GM18858 (cell line): ENCODE data around the gene IMPA2.
"Not testable (repeated sequence)": the region's sequence is repeated elsewhere in the genome, so short reads cannot be mapped to it uniquely, and the experiment has no call there.

Experiments used
- ATAC-seq: cut with Tn5 transposase; IDR thresholded peaks from one replicate; pipeline ENCODE4 v1.9.1; 2021; ENCODE audit not compliant: unreplicated experiment

IMPA2 gene

DNA sequence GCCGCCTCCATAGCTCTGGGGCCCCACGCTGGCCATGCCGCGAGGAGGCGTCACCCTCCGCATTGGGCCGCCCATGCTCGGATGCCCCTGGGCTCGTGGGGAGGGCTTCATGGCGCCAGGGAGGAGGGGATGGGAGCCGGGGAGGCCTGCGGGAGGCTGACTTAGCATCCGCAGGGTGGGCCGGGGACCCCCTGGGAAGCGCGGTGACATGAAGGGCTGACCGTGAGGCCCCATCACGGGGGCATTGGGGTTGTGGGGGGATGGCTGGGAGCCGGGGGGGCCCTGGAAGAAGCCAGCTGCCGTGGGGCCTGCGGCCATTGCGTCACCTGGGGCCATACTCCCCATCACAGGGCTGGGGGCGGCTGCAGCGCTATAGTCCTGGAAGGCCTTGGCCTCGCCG, 86.4 kb downstream of the IMPA2 start:
- no peak for ATAC-seq

GRCh38 chr18:12068316-12068949, 87.1 kb downstream of the IMPA2 start:
- not testable (repeated sequence) for ATAC-seq

- no peak for ATAC-seq
These were observed 87.6 kb downstream of the IMPA2 start for GRCh38 chr18:12068950-12069320.

- ATAC-seq, result not testable (repeated sequence)
These were observed 89.8 kb downstream of the IMPA2 start for GRCh38 chr18:12071066-12071465.

GRCh38 chr18:12072996-12073395, 91.7 kb downstream of the IMPA2 start:
- no peak for ATAC-seq

DNA sequence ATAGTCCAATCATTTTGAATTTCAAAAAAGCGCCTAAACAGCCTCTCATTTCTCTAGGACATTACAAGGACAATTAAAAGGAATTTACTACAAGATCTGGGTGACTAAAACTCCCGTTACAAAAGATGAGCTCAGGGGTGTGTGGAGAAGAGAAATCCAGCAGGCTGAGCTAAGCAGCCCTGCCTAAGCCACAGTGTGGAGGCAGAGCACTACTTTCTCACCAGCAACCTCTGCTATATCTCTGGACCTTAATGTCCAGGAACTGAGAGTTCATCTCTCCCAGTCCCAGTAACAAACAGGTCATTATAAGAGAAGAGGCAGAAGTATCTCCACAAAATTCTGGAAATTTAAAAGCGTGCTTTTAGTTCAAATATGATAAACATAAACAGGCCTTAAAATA, 93.4 kb downstream of the IMPA2 start:
- no peak for ATAC-seq

- ATAC-seq, result no peak
These were observed 95.3 kb downstream of the IMPA2 start for GRCh38 chr18:12076424-12077140.

DNA sequence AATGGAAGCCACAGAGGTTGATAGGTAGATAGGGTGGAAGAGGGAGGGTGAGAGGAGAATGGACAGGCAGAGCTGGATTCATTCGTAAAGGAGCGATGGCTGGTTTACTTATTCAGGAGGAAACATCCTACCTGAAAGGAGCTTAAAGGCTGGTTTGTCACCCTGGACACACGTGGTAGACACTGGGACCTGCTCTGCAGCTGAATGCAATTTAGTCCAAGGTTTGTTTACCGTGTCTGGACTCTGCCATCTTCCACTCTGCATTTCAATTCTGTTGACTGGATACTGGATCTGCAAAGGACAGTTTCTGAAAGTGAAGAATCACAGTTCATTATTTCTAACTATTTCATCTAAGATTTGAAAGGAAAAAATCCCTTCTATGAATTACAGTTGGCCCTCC, 96.7 kb downstream of the IMPA2 start:
- ATAC-seq, result not testable (repeated sequence)

GRCh38 chr18:12079491-12080237, 98.4 kb downstream of the IMPA2 start:
- ATAC-seq, result no peak
